HG03575 (cell line): ENCODE measurements around the gene SPPL2C.

ENCODE experiments used
- ATAC-seq: cut with Tn5 transposase; IDR thresholded peaks from one replicate; pipeline ENCODE4 v1.9.1; 2021; ENCODE audit not compliant: unreplicated experiment, insufficient number of reproducible peaks, low FRiP score; ENCODE audit errors: extremely low read depth

The SPPL2C gene

DNA sequence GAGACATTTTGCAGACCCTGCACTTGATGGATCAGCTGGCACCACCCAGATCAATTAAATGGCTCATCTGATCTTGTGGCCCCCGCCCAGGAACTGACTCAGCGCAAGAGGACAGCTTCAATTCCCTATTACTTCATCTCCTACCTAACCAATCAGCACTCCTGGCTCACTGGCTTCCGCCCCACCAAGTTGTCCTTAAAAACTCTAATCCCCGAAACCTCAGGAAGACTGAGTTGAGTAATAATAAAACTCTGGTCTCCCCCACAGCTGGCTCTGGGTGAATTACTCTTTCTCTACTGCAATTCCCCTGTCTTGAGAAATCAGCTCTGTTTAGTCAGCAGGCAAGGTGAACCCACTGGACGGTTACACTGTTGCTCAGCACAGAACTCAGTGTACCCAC is 23.6 kb downstream of the SPPL2C start:
- ATAC-seq = no peak

DNA sequence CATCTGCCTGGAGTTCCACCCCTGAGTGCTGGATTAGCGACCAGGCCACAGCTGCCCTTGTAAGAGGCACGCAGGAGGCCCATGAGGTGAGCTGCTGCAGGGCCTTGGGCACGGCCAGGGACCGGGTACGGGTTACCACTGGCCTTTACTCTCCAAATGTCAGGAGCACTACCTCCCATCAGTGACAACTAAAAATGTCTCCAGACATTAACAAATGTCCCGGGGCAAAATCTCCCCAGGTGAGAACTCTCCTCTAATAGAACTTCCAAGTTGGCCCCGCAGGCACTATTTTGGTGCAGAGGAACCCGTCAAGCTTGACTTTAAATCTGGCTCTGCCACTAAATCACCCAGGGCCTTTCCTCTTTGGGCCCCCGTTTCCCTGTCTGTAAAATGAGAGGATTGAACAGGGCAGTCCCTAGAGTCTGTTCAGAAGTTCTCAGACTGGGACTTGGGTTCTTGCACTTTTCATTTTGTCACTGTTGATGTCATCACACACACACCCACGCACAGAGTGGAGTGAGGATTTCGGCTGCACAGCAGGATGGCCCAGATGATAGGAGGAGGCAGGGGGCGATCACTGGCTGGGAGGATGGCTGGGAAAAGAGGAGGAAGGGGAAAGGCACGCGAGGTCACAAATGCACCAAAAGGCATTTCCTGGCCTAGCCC is 25.1 kb downstream of the SPPL2C start:
- ATAC-seq = no peak

GRCh38 chr17:45870342-45870974 is 25.8 kb downstream of the SPPL2C start:
- ATAC-seq = no peak

- no peak for ATAC-seq
Observed at GRCh38 chr17:45871718-45872117, 27.0 kb downstream of the SPPL2C start.

GRCh38 chr17:45873728-45874127 is 29.0 kb downstream of the SPPL2C start:
- ATAC-seq = no peak

DNA sequence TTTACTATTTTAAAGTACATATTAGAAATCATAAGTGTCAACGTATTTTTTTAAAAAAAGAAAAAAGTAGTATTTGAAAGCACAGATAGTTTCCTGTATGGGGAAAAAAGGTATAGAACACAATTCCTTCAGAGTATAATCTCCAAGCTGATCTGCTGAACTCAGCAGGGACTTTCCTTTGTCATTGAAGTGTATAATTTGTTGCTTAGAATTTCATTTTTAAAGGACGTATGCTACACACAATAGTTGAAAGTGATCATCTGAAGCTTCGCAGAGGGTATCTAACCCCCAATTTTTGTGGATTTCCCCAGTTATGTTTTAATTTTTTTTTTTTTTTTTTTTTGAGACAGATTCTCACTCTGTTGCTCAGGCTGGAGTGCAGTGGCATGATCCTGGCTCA is 29.5 kb downstream of the SPPL2C start:
- no peak for ATAC-seq

DNA sequence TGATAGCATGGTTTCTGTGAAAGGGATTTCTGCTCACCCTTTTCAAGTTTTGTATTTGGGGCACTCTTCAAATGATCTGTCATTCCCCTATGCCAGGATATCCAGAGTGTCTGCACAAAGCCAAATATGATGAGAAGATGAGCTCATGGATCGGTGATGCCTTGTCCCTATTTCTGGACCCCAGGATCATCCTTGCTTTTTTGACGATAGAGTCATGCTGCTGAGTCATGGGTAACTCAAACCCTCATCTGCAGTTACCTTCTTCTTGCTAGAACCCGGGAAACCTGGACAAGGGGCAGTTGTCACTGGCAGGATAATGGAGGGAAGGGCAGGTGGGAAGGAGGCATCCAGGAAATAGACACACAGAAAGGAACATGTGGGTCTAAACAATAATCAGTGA is 31.9 kb downstream of the SPPL2C start:
- ATAC-seq = no peak

- ATAC-seq = no peak
Observed at GRCh38 chr17:45877467-45877866, 32.8 kb downstream of the SPPL2C start.

DNA sequence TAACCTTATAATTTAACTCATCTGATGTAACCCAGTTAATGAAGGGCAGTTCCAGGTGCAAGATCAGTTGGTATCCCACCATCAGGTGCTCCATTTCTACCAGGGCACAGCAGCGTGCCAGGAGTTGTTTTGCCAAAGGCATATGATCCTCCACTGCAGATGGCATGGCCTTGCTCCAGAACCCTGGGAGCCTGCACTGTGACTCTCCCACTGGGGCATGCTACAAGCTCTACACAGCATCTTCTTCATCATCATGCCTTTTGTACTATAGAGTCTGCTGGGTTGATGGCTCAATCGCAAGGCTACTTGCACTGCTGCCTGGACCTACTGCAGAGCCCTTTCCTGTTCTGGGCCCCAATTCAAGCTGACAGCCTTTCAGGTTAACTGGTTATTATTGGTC is 38.4 kb downstream of the SPPL2C start:
- ATAC-seq = no peak

DNA sequence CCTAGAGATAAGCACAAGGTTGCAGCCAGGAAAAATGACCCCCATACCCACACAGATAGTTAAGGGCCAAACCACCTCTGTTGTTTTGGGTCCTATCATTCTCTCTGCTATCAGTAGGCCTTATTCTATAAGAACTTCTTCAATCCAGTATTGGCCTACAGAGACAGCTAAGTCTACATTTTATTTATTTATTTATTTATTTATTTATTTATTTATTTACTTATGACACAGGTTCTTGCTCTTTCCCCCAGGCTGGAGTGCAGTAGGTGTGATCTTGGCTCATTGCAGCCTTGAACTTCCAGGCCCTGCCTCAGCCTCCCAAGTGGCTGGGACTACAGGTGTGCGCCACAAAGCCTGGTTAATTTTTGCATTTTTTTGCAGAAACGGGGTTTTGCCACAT is 42.2 kb downstream of the SPPL2C start:
- no peak for ATAC-seq

GRCh38 chr17:45888392-45888791 is 43.7 kb downstream of the SPPL2C start:
- ATAC-seq = no peak

DNA sequence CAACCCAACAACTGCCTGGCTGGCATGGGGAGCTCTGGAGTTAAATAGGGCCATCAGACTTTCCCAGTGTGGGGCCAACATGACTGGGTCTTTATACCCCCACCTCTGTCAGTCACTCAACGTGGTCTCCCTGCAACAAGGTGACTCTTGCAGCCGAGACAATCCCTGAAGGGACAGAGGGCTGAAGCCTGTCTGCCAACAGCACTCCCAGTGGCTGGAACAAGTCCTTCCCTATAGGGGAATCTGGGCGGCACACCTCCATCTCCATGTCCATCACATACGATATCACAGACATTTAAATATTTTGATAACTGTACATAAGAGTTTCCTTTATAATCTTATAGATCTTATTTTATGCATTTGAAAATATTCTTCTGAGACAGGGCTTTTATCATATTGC is 44.9 kb downstream of the SPPL2C start:
- ATAC-seq = no peak

DNA sequence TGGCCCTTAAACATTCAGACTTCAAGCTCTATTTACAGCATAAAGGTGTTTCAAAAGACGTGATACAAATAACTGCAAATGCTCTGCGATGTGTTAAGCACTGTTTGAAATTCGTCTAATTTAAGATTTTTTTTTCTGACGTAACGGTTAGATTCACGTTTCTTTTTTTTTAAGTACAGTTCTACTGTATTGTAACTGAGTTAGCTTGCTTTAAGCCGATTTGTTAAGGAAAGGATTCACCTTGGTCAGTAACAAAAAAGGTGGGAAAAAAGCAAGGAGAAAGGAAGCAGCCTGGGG is 49.0 kb downstream of the SPPL2C start:
- ATAC-seq = no peak

GRCh38 chr17:45894022-45894784 is 49.5 kb downstream of the SPPL2C start, which contains the start of gene MAPT:
MAPT (plus strand) TSS chr17:45894554; CDS start chr17:45962338, 67,784 bp downstream.
- no peak for ATAC-seq

DNA sequence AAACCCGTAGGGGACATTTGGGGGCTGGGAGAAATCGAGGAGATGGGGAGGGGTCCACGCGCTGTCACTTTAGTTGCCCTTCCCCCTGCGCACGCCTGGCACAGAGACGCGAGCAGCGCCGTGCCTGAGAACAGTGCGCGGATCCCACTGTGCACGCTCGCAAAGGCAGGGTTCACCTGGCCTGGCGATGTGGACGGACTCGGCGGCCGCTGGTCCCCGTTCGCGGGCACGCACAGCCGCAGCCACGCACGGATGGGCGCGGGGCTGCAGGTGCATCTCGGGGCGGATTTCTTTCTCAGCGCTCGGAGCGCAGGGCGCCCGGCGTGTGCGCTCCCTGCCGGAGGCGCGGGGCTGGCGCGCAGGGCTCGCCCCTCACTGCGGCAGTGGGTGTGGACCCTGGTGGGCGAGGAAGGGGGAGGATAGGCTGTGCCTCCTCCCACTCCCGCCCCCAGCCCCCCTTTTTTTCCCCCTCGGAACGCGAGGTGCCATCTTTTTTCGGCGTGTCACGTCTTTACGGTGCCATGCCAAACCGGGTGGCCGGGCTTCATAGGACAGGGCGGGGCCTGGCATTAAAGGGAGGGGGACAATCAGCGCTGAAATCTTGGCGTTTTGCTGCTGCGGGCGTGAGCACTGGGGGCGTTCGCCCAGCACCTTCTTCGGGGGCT is 50.8 kb downstream of the SPPL2C start:
- ATAC-seq = no peak

DNA sequence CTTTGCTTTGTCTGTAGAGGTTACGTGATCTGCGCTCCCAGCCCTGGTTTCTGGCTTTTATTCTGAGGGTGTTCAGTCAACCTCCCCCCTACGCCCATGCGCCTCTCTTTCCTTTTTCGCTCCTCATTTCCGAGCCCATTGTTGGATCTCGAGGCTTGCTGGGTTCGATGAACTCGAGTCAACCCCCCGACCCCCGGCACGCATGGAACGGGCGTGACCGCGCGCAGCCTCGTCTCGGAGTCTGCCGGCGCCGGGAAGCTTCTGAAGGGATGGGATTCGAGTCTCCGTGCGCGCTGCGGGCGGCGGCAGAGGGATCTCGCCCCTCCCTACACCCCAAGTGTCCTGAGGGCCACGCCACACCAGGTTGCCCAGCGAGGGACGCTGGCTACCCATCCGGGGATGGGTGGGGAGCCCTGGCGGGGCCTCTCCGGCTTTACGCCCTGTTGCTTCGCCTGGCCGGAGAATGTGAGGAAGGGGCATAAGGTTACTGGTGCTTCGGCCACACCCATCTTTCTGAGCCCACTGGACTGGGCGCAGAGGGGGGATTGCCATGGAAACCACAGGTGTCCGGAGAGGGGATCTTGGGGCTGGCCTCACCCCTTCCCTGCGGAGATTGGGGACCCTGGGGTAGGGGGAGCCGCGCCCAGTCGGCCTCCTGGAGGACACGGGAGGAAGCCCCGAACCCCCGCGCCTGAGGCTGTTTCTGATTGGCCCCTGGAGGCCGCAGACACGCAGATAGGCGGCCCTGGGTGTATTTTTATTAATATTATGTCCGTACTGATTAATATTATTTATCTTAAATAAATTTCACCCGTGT is 51.5 kb downstream of the SPPL2C start:
- ATAC-seq = no peak
